ENCODE measurements around the gene NCK2.

DNA sequence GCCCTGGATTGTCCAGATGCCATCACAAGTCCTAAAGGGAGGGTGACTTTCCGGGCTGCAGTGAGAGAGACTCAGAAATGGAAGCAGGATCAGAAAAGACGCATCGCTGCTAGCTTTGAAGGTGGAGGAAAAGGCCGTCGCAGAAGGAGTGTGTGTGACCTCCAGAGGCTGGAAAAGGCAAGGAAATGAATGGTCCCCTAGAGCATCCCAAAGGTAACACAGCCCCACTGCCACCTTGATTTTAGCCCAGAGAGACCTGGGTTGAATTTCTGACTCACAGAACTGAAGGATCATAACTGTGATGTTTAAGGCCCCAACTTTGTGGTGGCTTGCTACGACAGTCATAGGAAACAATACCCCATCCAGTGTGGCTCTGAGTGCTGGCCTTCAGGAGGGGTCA is 8.6 kb upstream of the NCK2 start:
- TF ChIP-seq, protein P1, sequence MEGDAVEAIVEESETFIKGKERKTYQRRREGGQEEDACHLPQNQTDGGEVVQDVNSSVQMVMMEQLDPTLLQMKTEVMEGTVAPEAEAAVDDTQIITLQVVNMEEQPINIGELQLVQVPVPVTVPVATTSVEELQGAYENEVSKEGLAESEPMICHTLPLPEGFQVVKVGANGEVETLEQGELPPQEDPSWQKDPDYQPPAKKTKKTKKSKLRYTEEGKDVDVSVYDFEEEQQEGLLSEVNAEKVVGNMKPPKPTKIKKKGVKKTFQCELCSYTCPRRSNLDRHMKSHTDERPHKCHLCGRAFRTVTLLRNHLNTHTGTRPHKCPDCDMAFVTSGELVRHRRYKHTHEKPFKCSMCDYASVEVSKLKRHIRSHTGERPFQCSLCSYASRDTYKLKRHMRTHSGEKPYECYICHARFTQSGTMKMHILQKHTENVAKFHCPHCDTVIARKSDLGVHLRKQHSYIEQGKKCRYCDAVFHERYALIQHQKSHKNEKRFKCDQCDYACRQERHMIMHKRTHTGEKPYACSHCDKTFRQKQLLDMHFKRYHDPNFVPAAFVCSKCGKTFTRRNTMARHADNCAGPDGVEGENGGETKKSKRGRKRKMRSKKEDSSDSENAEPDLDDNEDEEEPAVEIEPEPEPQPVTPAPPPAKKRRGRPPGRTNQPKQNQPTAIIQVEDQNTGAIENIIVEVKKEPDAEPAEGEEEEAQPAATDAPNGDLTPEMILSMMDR (conservative IDR thresholded peaks at IDR 0.05; ENCODE audit: low read depth, low read length) = no peak
- TF ChIP-seq EZH2 (IDR thresholded peaks at IDR 0.05; ENCODE audit: low read length, unreplicated experiment) = no peak
- no peak for TF ChIP-seq EZH2phosphoT487 (IDR thresholded peaks at IDR 0.05; ENCODE audit: borderline replicate concordance, low read length)
